Caki2 (cell line): Measurements from ENCODE around the gene DUOXA2. TPM values are rescaled to one million over a fixed set of nuclear protein-coding genes. Genes with fewer than 3 reads are reported as not detected.
A peak's percentile ranks its signal among the peaks of the same experiment; 100 is the strongest.
"Not testable (repeated sequence)": the region's sequence is repeated elsewhere in the genome, so short reads cannot be mapped to it uniquely, and the experiment has no call there.

Experiments used
- DNase-seq: peaks from one replicate; pipeline ENCODE4 v3.0.0-alpha.2; 2015; ENCODE audit warnings: low read depth
- in situ Hi-C: cut with HindIII; loops from 2 replicates; pipeline ENCODE4 v1.10.0; 2016; ENCODE audit warnings: low sequenced_read_pairs, low pct_unique_long_range_greater_than_20kb, mixed read lengths
- total RNA-seq: library from RNA; depleted of rRNA; stranded (reverse); fragments of >200 nt; shearing (Covaris generic); gene quantifications from 2 replicates; pipeline ENCODE4 v1.2.3, GENCODE V29; 2014; ENCODE audit warnings: low replicate concordance; rRNA removed

DUOXA2 gene
- not detected in 2 replicates for total RNA-seq

GRCh38 chr15:45114076-45114750 is at the start of gene DUOXA2, which contains the start of gene DUOX2:
TSS of gene DUOXA2 (plus strand) at chr15:45114326. CDS start at chr15:45114606, 280 bp downstream.
TSS of gene DUOX2 (minus strand) at chr15:45114172. CDS start at chr15:45113411, 761 bp downstream.
- no peak for DNase-seq
- in situ Hi-C loops = no loop called here

- DNase-seq = peak; percentile 72
- in situ Hi-C loops = no loop called here
Measured at GRCh38 chr15:45064386-45064785, 49.7 kb upstream of the DUOXA2 start.

- in situ Hi-C loops, DNase-seq: not testable (repeated sequence)
Measured at GRCh38 chr15:45069942-45070360, 44.2 kb upstream of the DUOXA2 start.

GRCh38 chr15:45073602-45074001 is 40.5 kb upstream of the DUOXA2 start:
- in situ Hi-C loops, DNase-seq: not testable (repeated sequence)

- DNase-seq = not testable (repeated sequence)
Measured at GRCh38 chr15:45075440-45076320, 38.4 kb upstream of the DUOXA2 start.

GRCh38 chr15:45077391-45077790 is 36.7 kb upstream of the DUOXA2 start:
- DNase-seq, in situ Hi-C loops: not testable (repeated sequence)

More at GRCh38 chr15:45075440-45076320, 38.4 kb upstream of the DUOXA2 start:
- in situ Hi-C loops = not testable (repeated sequence)

- DNase-seq, in situ Hi-C loops: not testable (repeated sequence)
Measured at GRCh38 chr15:45079201-45079600, 34.9 kb upstream of the DUOXA2 start.

- DNase-seq = peak; percentile 12
- in situ Hi-C loops = not testable (repeated sequence)
Measured at GRCh38 chr15:45079628-45080246, 34.4 kb upstream of the DUOXA2 start.

GRCh38 chr15:45080593-45080992 is 33.5 kb upstream of the DUOXA2 start:
- in situ Hi-C loops, DNase-seq: not testable (repeated sequence)

- in situ Hi-C loops, DNase-seq: not testable (repeated sequence)
Measured at GRCh38 chr15:45082412-45082811, 31.7 kb upstream of the DUOXA2 start.

GRCh38 chr15:45083223-45083622 is 30.9 kb upstream of the DUOXA2 start:
- no peak for DNase-seq
- in situ Hi-C loops = no loop called here

GRCh38 chr15:45084163-45084562 is 30.0 kb upstream of the DUOXA2 start:
- in situ Hi-C loops = no loop called here
- DNase-seq = no peak

- in situ Hi-C loops = no loop called here
- DNase-seq = no peak
Measured at GRCh38 chr15:45087513-45087912, 26.6 kb upstream of the DUOXA2 start.

GRCh38 chr15:45088801-45089711 is 25.1 kb upstream of the DUOXA2 start:
- no peak for DNase-seq
- in situ Hi-C loops = no loop called here

GRCh38 chr15:45089712-45090373 is 24.3 kb upstream of the DUOXA2 start:
- no peak for DNase-seq
- in situ Hi-C loops = no loop called here

- in situ Hi-C loops = no loop called here
Measured at GRCh38 chr15:45091161-45091560, 23.0 kb upstream of the DUOXA2 start.

GRCh38 chr15:45091576-45091975 is 22.6 kb upstream of the DUOXA2 start:
- in situ Hi-C loops = no loop called here
- DNase-seq = no peak

More at GRCh38 chr15:45091161-45091560, 23.0 kb upstream of the DUOXA2 start:
- DNase-seq = no peak
